ENCODE data around the gene THEMIS2. TPM values are rescaled to one million over a fixed set of nuclear protein-coding genes. Genes with fewer than 3 reads are reported as not detected.

The THEMIS2 gene
- total RNA-seq, 1 experiment from 2014 or later: 17.2 TPM

- H3K4ac ChIP-seq (ENCODE audit: low read depth, low read length): no peak overlapping the region
- no peak overlapping the region for H2AFZ ChIP-seq (ENCODE audit: low read length)
- no peak overlapping the region for H2BK15ac ChIP-seq (ENCODE audit: low read depth, low read length)
- Mint-ChIP-seq H3K4me1 (peaks cover 10 to 12% of the 10 kb centered on the region in 2 experiments), H3K27me3 (ENCODE audit: low read depth) (no peaks in the 10 kb centered on the region), H3K9me3 (no peaks in the 10 kb centered on the region), H3K36me3 (ENCODE audit: insufficient read depth in 1 of 3, low read depth in 3 of 3) (no peaks in the 10 kb centered on the region), H3K4me3 (no peak overlapping the region), H3K27ac (no peak overlapping the region)
- no peak overlapping the region for H3K23ac ChIP-seq (ENCODE audit: insufficient read length, low read depth, low read length)
- no peak overlapping the region for H4K8ac ChIP-seq (replicated peaks; ENCODE audit: insufficient read length, low read depth, low read length)
- no peak overlapping the region for H3K4me2 ChIP-seq (ENCODE audit: insufficient read depth, insufficient read length, low read length)
- H3K9me3 ChIP-seq (ENCODE audit: control insufficient read depth, low read depth, low read length): no peaks in the 10 kb centered on the region
- no CpG with 5 or more reads among the region's 5 CpGs for WGBS (ENCODE audit: extremely low coverage, insufficient read length, low lambda C conversion rate)
- no peak overlapping the region for H3K14ac ChIP-seq (ENCODE audit: insufficient read depth, low read length)
- no peak overlapping the region for H3K27ac ChIP-seq (ENCODE audit: insufficient read length, low read depth, low read length)
- no peak overlapping the region for H2AK5ac ChIP-seq (ENCODE audit: insufficient read length, low read length)
- H3T11ph ChIP-seq (ENCODE audit: low read length): no peak overlapping the region
- peaks cover 6% of the 10 kb centered on the region; the same call in 1 of the 2 replicates for H3K4me1 ChIP-seq (ENCODE audit: insufficient read depth, low read length)
- H2BK5ac ChIP-seq (ENCODE audit: insufficient read length, low read length): no peak overlapping the region
- H3K18ac ChIP-seq (ENCODE audit: insufficient read length, low read depth, low read length): no peak overlapping the region
- no peak overlapping the region for H4K91ac ChIP-seq (ENCODE audit: insufficient read length, low read depth, low read length)
- H3K27me3 ChIP-seq (ENCODE audit: insufficient read depth, low read length): no peaks in the 10 kb centered on the region
- H3K79me2 ChIP-seq (ENCODE audit: insufficient read depth, low read length): no peaks in the 10 kb centered on the region
- peak; percentile 39 for DNase-seq
- H3K79me1 ChIP-seq (ENCODE audit: insufficient read depth, low read depth, low read length, poor library complexity, severe bottlenecking): no peaks in the 10 kb centered on the region
- H3K23me2 ChIP-seq (ENCODE audit: insufficient read length, low read depth, low read length, poor library complexity, severe bottlenecking): no peaks in the 10 kb centered on the region
- H4K5ac ChIP-seq (ENCODE audit: insufficient read length, low read depth, low read length): no peak overlapping the region
- H2BK120ac ChIP-seq (ENCODE audit: low read depth, low read length, poor library complexity, severe bottlenecking): no peak overlapping the region
- TF ChIP-seq CTCF (conservative IDR thresholded peaks at IDR 0.05): peak; percentile 41; the same call in 2 of the 3 replicates
- H4K20me1 ChIP-seq (ENCODE audit: control insufficient read depth, insufficient read depth, insufficient read length): no peaks in the 10 kb centered on the region
- H3K9ac ChIP-seq (ENCODE audit: extremely low read depth, insufficient read length, low read length): no peak overlapping the region
- no peak overlapping the region for H2BK12ac ChIP-seq (ENCODE audit: insufficient read length, low read depth, low read length)
- no peak overlapping the region for H3K56ac ChIP-seq (ENCODE audit: insufficient read length, low read depth, low read length)
- no peak overlapping the region for H2BK20ac ChIP-seq (ENCODE audit: low read depth, low read length, poor library complexity, severe bottlenecking)
These were observed 56.0 kb downstream of the THEMIS2 start for GRCh38 chr1:27928216-27928954.

Measured in H9 (cell line).